Testis (tissue), 2 donors: ENCODE data around the gene BCL2L15.

Experiments
- CTCF ChIP-seq, 3 experiments: fragments of 450-650 bp in 2 of 3; fragments of 200-600 bp in 1 of 3; sonication (generic) in 1 of 3; IDR thresholded peaks; one replicate each; pipeline ENCODE4 v1.5.1; 2016 to 2019; ENCODE audit warnings: antibody characterized with exemption in 3 of 3, mild to moderate bottlenecking in 2 of 3, moderate library complexity in 1 of 3
- POLR2A ChIP-seq: fragments of 450-650 bp; IDR thresholded peaks from one replicate; pipeline ENCODE4 v1.6.1; 2017; ENCODE audit warnings: antibody characterized with exemption, mild to moderate bottlenecking, moderate library complexity

- TF ChIP-seq CTCF (IDR thresholded peaks at IDR 0.05) = no peak
- no peak for TF ChIP-seq POLR2A
Measured at GRCh38 chr1:113904293-113904673, 16.9 kb upstream of the BCL2L15 start.
